HepG2 (cell line): ENCODE data around the gene AFF1. TPM values are rescaled to one million over a fixed set of nuclear protein-coding genes. Genes with fewer than 3 reads are reported as not detected.

Source experiments
- ARID2 ChIP-seq: sonication (generic); formaldehyde crosslinking; IDR thresholded peaks from 2 replicates; pipeline ENCODE4 v1.8.1; 2022; ENCODE audit warnings: mild to moderate bottlenecking, missing genetic modification reagents, borderline replicate concordance
- CENPT ChIP-seq: sonication (generic); formaldehyde crosslinking; IDR thresholded peaks from 2 replicates; pipeline ENCODE4 v1.8.0; 2022; ENCODE audit warnings: low read depth, mild to moderate bottlenecking, moderate library complexity, missing genetic modification reagents
- GABPB1 ChIP-seq: IDR thresholded peaks from 2 replicates; pipeline ENCODE4 v1.6.1; 2016; ENCODE audit warnings: mild to moderate bottlenecking, missing genetic modification reagents, moderate library complexity, missing compliant biosample characterization
- HMGXB4 ChIP-seq, 2 experiments: sonication (generic) in 1 of 2; formaldehyde crosslinking in 1 of 2; IDR thresholded peaks; 2 replicates each; pipeline versions ENCODE4 v1.4.0 to v1.6.1; 2018 to 2020; ENCODE audit warnings: missing genetic modification reagents in 2 of 2, borderline replicate concordance in 1 of 2, low read depth in 1 of 2, mild to moderate bottlenecking in 1 of 2, missing biosample characterization in 1 of 2
- HOXA9 ChIP-seq: sonication (generic); formaldehyde crosslinking; IDR thresholded peaks from 2 replicates; pipeline ENCODE4 v1.8.1; 2022; ENCODE audit warnings: missing genetic modification reagents, mild to moderate bottlenecking, moderate library complexity, borderline replicate concordance
- MEF2D ChIP-seq: sonication (generic); formaldehyde crosslinking; IDR thresholded peaks from 2 replicates; pipeline ENCODE4 v1.5.1; 2020; ENCODE audit warnings: mild to moderate bottlenecking, missing genetic modification reagents
- MTA1 ChIP-seq: sonication (generic); formaldehyde crosslinking; IDR thresholded peaks from 2 replicates; pipeline ENCODE4 v1.4.0; 2020; ENCODE audit warnings: missing genetic modification reagents, mild to moderate bottlenecking, borderline replicate concordance
- RARA ChIP-seq: IDR thresholded peaks from 2 replicates; pipeline ENCODE4 v1.6.1; 2016; ENCODE audit warnings: missing genetic modification reagents, missing compliant biosample characterization
- TCF7 ChIP-seq: sonication (generic); IDR thresholded peaks from 2 replicates; pipeline ENCODE4 v1.6.1; 2016; ENCODE audit warnings: antibody characterized with exemption, low read depth
- TOE1 ChIP-seq: sonication (generic); formaldehyde crosslinking; IDR thresholded peaks from 2 replicates; pipeline ENCODE4 v1.4.0; 2020; ENCODE audit warnings: mild to moderate bottlenecking, missing genetic modification reagents
- ZNF224 ChIP-seq: sonication (generic); formaldehyde crosslinking; IDR thresholded peaks from 2 replicates; pipeline ENCODE4 v1.5.0; 2020; ENCODE audit warnings: mild to moderate bottlenecking, missing genetic modification reagents
- ZNF432 ChIP-seq: sonication (generic); formaldehyde crosslinking; IDR thresholded peaks from 2 replicates; pipeline ENCODE4 v1.5.0; 2020; ENCODE audit warnings: missing genetic modification reagents, mild to moderate bottlenecking, borderline replicate concordance
- ZNF496 ChIP-seq: sonication (generic); formaldehyde crosslinking; IDR thresholded peaks from 2 replicates; pipeline ENCODE4 v1.8.1; 2023; ENCODE audit warnings: mild to moderate bottlenecking, moderate library complexity, missing genetic modification reagents; ENCODE audit not compliant: insufficient replicate concordance
- ZNF574 ChIP-seq: sonication (generic); formaldehyde crosslinking; IDR thresholded peaks from 2 replicates; pipeline ENCODE4 v1.4.0; 2020; ENCODE audit warnings: missing genetic modification reagents
- ZNF580 ChIP-seq: IDR thresholded peaks from 2 replicates; pipeline ENCODE4 v1.6.1; 2016; ENCODE audit warnings: low read depth, borderline replicate concordance
- ZNF678 ChIP-seq: sonication (generic); formaldehyde crosslinking; IDR thresholded peaks from 2 replicates; pipeline ENCODE4 v1.4.0; 2020; ENCODE audit warnings: mild to moderate bottlenecking, missing genetic modification reagents
- ZSCAN20 ChIP-seq: sonication (generic); formaldehyde crosslinking; IDR thresholded peaks from 2 replicates; pipeline ENCODE4 v1.4.0; 2020; ENCODE audit warnings: missing genetic modification reagents, mild to moderate bottlenecking, borderline replicate concordance
- polyA plus RNA-seq, 8 experiments: library from polyadenylated mRNA; depleted of rRNA in 3 of 8; stranded (reverse) in 7 of 8; unstranded in 1 of 8; fragments of >200 nt; fragmentation: Illumina TruSeq in 4 of 8; extraction: Trizol in 4 of 8; gene quantifications; 2 replicates each; pipeline versions ENCODE4 v1.2.1 to v1.2.3, GENCODE V29; 2011 to 2016; ENCODE audit warnings: low read depth in 4 of 8, missing spikeins in 1 of 8, mixed read lengths in 1 of 8; ENCODE audit not compliant: insufficient read depth in 1 of 8
- total RNA-seq, 5 experiments: library from RNA; depleted of rRNA; stranded (reverse); fragments of >200 nt; fragmentation: Illumina TruSeq; extraction: Trizol; gene quantifications; 2 replicates each; pipeline ENCODE4 v1.2.3, GENCODE V29; 2016; ENCODE audit warnings: low read depth in 1 of 5
- TF ChIP-seq, protein P1 (sequence below): sonication (generic); formaldehyde crosslinking; IDR thresholded peaks from 2 replicates; pipeline ENCODE4 v1.4.0; 2020; ENCODE audit warnings: mild to moderate bottlenecking, missing genetic modification reagents

AFF1 gene
- total and polyA plus RNA-seq, 2 of the 13 experiments (the other 11 are each of a cell fraction or from before 2014, with no cell fraction given), result 15.5 to 15.9 TPM

GRCh38 chr4:86935853-86936733 is 1.3 kb downstream of the AFF1 start (continued):
- TF ChIP-seq, protein P1, sequence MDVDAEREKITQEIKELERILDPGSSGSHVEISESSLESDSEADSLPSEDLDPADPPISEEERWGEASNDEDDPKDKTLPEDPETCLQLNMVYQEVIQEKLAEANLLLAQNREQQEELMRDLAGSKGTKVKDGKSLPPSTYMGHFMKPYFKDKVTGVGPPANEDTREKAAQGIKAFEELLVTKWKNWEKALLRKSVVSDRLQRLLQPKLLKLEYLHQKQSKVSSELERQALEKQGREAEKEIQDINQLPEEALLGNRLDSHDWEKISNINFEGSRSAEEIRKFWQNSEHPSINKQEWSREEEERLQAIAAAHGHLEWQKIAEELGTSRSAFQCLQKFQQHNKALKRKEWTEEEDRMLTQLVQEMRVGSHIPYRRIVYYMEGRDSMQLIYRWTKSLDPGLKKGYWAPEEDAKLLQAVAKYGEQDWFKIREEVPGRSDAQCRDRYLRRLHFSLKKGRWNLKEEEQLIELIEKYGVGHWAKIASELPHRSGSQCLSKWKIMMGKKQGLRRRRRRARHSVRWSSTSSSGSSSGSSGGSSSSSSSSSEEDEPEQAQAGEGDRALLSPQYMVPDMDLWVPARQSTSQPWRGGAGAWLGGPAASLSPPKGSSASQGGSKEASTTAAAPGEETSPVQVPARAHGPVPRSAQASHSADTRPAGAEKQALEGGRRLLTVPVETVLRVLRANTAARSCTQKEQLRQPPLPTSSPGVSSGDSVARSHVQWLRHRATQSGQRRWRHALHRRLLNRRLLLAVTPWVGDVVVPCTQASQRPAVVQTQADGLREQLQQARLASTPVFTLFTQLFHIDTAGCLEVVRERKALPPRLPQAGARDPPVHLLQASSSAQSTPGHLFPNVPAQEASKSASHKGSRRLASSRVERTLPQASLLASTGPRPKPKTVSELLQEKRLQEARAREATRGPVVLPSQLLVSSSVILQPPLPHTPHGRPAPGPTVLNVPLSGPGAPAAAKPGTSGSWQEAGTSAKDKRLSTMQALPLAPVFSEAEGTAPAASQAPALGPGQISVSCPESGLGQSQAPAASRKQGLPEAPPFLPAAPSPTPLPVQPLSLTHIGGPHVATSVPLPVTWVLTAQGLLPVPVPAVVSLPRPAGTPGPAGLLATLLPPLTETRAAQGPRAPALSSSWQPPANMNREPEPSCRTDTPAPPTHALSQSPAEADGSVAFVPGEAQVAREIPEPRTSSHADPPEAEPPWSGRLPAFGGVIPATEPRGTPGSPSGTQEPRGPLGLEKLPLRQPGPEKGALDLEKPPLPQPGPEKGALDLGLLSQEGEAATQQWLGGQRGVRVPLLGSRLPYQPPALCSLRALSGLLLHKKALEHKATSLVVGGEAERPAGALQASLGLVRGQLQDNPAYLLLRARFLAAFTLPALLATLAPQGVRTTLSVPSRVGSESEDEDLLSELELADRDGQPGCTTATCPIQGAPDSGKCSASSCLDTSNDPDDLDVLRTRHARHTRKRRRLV (CRISPR knock-in tag), result peak; percentile 95
- TF ChIP-seq CENPT, result no peak
- TF ChIP-seq ZNF574 (CRISPR knock-in tag), result peak; percentile 42; the same call in 1 of the 2 replicates
- TF ChIP-seq MEF2D (CRISPR knock-in tag), result 0 out of 2 replicates have a peak, but pooled peaks have one; percentile 60
- no peak for TF ChIP-seq ZNF496
- TF ChIP-seq ZNF432, result no peak
- peak; percentile 82 for TF ChIP-seq TCF7
- TF ChIP-seq MTA1, result no peak
- no peak for TF ChIP-seq GABPB1
- TF ChIP-seq ZNF224, result no peak
- no peak for TF ChIP-seq HOXA9 (CRISPR knock-in tag)
- TF ChIP-seq TOE1, result 0 out of 2 replicates have a peak, but pooled peaks have one; percentile 49
- TF ChIP-seq HMGXB4 (CRISPR knock-in tag; IDR thresholded peaks at IDR 0.05; ENCODE audit: borderline replicate concordance in 1 of 2, low read depth in 1 of 2), result no peak
- no peak for TF ChIP-seq ZNF678 (CRISPR knock-in tag)
- 0 out of 2 replicates have a peak, but pooled peaks have one; percentile 54 for TF ChIP-seq ZSCAN20 (CRISPR knock-in tag)
- TF ChIP-seq ARID2 (CRISPR knock-in tag), result no peak
- peak; percentile 70 for TF ChIP-seq RARA (CRISPR knock-in tag)
- TF ChIP-seq ZNF580, result peak; percentile 18; the same call in 1 of the 2 replicates
